GM12872 (cell line): ENCODE results near the gene TRIM24.

Source experiments
- TF ChIP-seq, protein P1 (sequence below): IDR thresholded peaks from 3 replicates; pipeline ENCODE4 v1.5.1; 2011; ENCODE audit warnings: low read depth, mild to moderate bottlenecking, low read length, moderate library complexity; ENCODE audit not compliant: insufficient read depth

The TRIM24 gene

DNA sequence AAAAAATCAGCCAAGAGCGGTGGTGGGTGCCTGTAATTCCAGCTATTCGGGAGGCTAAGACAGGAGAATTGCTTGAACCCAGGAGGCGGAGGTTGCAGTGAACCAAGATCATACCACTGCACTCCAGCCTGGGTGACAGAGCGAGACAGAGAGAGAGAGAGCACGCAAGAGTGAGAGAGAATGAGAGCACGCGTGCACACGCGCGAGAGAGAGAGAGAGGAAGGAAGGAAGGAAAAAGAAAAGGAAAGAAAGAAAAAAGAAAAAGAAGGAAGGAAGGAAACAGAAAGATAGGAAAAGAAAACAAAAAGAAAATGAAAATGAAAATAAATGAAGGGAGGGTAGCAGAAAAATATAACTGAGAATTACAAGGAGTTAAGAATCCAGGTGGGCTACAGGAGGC lies 158.4 kb downstream of the TRIM24 start:
- TF ChIP-seq, protein P1, sequence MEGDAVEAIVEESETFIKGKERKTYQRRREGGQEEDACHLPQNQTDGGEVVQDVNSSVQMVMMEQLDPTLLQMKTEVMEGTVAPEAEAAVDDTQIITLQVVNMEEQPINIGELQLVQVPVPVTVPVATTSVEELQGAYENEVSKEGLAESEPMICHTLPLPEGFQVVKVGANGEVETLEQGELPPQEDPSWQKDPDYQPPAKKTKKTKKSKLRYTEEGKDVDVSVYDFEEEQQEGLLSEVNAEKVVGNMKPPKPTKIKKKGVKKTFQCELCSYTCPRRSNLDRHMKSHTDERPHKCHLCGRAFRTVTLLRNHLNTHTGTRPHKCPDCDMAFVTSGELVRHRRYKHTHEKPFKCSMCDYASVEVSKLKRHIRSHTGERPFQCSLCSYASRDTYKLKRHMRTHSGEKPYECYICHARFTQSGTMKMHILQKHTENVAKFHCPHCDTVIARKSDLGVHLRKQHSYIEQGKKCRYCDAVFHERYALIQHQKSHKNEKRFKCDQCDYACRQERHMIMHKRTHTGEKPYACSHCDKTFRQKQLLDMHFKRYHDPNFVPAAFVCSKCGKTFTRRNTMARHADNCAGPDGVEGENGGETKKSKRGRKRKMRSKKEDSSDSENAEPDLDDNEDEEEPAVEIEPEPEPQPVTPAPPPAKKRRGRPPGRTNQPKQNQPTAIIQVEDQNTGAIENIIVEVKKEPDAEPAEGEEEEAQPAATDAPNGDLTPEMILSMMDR, result no peak

DNA sequence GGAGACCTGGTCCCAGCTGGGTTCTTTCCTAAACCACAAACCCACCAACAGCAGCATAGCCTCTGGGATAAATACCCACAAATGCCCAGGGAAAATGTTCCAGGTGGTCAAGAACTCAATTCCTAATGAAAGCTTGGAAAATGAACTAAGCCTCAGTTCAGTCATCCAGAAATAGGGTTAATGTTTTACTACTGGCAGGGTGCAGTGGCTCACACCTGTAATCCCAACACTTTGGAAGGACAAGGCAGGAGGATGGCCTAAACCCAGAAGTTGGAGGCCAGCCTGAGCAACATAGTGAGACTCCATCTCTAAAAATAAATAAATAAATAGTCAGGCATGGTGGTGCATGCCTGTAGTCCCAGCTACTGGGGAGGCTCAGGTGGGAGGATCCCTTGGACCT lies 158.9 kb downstream of the TRIM24 start:
- TF ChIP-seq, protein P1, result no peak

DNA sequence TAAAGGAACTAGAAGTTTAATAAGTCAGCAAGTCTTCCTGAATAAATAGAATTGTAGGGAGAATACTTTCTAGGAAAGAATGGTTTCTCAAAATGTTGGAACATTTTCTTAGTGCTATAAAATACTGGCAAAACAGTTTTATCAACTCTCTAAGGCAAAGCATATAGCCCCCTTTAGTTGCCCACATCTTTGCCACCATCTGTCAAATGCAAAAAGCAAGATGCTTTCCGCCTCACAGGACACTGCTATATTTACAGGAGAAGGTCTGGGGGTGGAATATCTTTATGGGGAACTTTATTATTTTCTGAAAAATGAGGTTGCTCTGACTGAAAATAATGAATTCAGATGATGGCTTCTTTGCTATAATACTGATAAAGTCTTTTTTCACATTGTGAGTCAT lies 162.8 kb downstream of the TRIM24 start:
- TF ChIP-seq, protein P1, result no peak

DNA sequence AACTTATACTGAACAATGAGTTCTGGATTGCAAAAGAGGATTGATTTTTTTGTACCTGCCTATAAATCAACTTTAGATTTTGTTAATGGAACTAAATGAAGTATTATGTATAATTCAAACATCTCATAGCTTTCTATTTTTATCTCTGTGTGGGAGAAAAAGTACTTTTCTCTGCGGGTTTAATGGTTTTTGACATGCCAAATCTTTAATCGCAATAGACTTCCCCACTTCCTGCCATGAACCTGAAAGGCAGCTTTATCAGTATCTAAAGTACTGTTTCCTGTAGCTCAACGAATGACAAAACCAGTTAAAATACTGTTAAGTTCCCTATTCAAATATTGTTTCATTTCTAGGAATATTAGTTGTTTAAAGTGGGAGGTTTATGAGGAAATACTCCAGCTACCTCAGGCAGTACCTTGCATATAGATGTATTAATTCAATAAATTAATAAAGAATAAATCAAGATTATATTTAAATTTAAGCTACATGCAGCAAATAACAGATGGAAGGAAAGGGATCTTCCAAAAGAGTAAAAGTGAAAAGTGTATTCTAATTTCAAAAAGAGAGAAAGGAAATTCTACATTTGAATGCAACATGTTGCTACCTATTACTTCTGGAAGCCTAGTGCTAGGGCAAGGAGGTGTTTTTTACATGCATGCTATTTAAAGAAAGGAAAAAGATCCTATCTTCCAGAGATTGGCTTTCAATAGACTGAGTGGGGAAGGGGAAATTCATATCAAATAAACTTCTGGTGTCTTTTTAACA lies 165.2 kb downstream of the TRIM24 start:
- TF ChIP-seq, protein P1, result no peak

DNA sequence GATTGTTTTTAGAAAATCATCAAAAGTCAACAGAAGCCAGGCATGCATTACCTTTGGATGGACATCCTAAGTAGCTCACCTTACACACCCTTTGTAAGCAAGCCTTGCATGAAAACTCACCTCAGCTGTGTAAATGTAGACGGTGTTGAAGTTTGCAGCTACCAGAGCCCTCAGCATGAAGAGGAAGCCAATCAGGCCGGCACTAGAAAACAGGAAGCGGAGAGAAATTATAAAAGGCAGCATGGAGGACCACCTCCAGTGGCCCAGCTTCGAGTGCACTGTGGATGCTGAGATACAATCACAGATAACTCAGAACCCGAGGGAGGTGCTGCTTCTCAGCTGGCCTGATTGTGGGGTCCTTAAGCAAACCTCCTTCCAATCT lies 165.8 kb downstream of the TRIM24 start:
- TF ChIP-seq, protein P1, result no peak

DNA sequence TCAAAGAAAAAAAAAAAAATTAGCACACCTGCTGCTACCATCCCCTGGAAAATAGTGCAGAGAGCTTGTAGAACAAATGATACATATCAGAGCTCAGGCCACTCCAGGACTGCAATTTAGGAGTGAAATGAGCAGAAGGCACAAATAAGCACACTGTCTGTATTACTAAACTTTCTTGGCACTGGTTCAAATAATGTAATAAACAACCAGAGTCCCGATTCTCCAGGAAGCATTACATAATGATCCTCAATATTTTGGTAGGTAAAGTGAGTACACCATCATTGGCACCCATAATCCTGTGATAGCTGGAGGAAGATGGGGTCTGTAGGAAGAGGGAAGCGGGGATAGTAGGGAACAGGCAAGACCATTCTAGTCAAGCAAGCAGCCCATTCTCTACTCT lies 166.8 kb downstream of the TRIM24 start:
- TF ChIP-seq, protein P1, result no peak

DNA sequence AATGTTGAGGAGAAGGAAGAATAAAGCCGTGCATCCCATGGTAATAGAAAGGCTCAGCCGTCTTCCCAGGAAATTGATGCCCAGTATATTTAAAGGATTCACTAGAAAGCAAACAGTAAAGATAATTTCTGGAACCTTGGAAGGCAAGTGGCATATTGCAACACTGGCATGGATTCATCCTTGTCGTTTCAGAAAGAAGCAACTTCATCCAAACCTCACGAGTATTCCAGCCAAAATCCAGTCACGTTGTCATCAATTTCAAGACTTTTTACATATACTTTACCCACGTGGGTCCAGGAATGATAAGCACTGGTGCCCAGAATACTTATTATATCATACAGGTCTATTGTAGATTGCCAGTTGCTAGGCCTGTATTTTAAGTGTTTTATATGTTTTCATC lies 167.3 kb downstream of the TRIM24 start:
- TF ChIP-seq, protein P1, result no peak
